Endothelial cell of umbilical vein (primary cell): ENCODE measurements around the gene HOXA4. TPM values are rescaled to one million over a fixed set of nuclear protein-coding genes. Genes with fewer than 3 reads are reported as not detected.
A peak's percentile ranks its signal among the peaks of the same experiment; 100 is the strongest.

Experiments
- BruUV-seq: library from RNA; stranded (reverse); fragments of 400-500 nt; replicated peaks from 2 replicates; lab custom pipeline; 2021; lab: Mats Ljungman, UMichigan
- CTCF ChIA-PET: fragments of 300-600, 350-600 bp; sonication (Branson Sonifier 250); formaldehyde crosslinking; loops from one replicate; lab custom pipeline; 2021; ENCODE audit warnings: antibody characterized with exemption, inconsistent platforms; lab: Charles Lee
- POLR2A ChIA-PET: fragments of 300-600, 350-600 bp; sonication (Branson Sonifier 250); formaldehyde crosslinking; loops from one replicate; lab custom pipeline; 2021; ENCODE audit warnings: antibody characterized with exemption, inconsistent platforms; lab: Charles Lee
- DNase-seq: peaks from one replicate; pipeline ENCODE4 v3.0.0-alpha.2; 2011; ENCODE audit warnings: low read depth, low spot score
- FAIRE-seq: peaks from 2 replicates; lab custom pipeline; 2011; peaks lifted over from hg19 to GRCh38; lab: Jason Lieb, UNC
- H2AFZ ChIP-seq: 2 replicates; pipeline ENCODE4 v1.6.0; 2012; ENCODE audit warnings: low read depth, low read length, control low read depth, inconsistent platforms
- H3K27ac ChIP-seq: 2 replicates; pipeline ENCODE4 v1.5.1; 2011; ENCODE audit warnings: low read depth, mild to moderate bottlenecking, control low read depth, low read length, moderate library complexity; ENCODE audit not compliant: insufficient read depth
- H3K27me3 ChIP-seq, 2 experiments: 2 replicates each; pipeline versions ENCODE4 v1.6.0 to v1.6.1; 2011; ENCODE audit warnings: low read length in 2 of 2, mixed read lengths in 1 of 2; ENCODE audit not compliant: control insufficient read depth in 2 of 2, insufficient read depth in 2 of 2
- H3K36me3 ChIP-seq, 2 experiments: 2 replicates in 1 of 2; 3 replicates in 1 of 2; pipeline ENCODE4 v1.5.1; 2011; ENCODE audit warnings: low read length in 2 of 2, mild to moderate bottlenecking in 1 of 2, moderate library complexity in 1 of 2; ENCODE audit not compliant: control insufficient read depth in 2 of 2, insufficient read depth in 2 of 2; ENCODE audit errors: extremely low read depth in 1 of 2
- H3K4me1 ChIP-seq: 3 replicates; pipeline ENCODE4 v1.5.1; 2011; ENCODE audit warnings: mild to moderate bottlenecking, low read length; ENCODE audit not compliant: control insufficient read depth, insufficient read depth; ENCODE audit errors: extremely low read depth
- H3K4me2 ChIP-seq: 2 replicates; pipeline ENCODE4 v1.6.1; 2011; ENCODE audit warnings: low read length, control low read depth, mixed read lengths; ENCODE audit not compliant: insufficient read depth
- H3K4me3 ChIP-seq, 3 experiments: fragments of 200-600 bp in 1 of 3; sonication (generic), shearing (Covaris generic) in 1 of 3; replicated peaks in 1 of 3; 2 replicates each; pipeline ENCODE4 v1.5.1; 2011 to 2016; ENCODE audit warnings: control low read depth in 3 of 3, low read length in 3 of 3, mild to moderate bottlenecking in 2 of 3, inconsistent platforms in 1 of 3, low read depth in 1 of 3, moderate library complexity in 1 of 3; ENCODE audit not compliant: insufficient read depth in 1 of 3
- H3K79me2 ChIP-seq: 2 replicates; pipeline ENCODE4 v1.6.0; 2012; ENCODE audit warnings: low read length, inconsistent platforms; ENCODE audit not compliant: control insufficient read depth, insufficient read depth
- H3K9ac ChIP-seq: replicated peaks from 2 replicates; pipeline ENCODE3; 2011; ENCODE audit warnings: low read length, control low read depth; ENCODE audit not compliant: insufficient read depth; ENCODE audit errors: extremely low read depth
- H3K9me1 ChIP-seq: replicated peaks from 3 replicates; pipeline ENCODE4 v1.6.0; 2011; ENCODE audit warnings: mild to moderate bottlenecking, low read length; ENCODE audit not compliant: control insufficient read depth, insufficient read depth; ENCODE audit errors: extremely low read depth
- H3K9me3 ChIP-seq: replicated peaks from 2 replicates; pipeline ENCODE4 v1.5.1; 2012; ENCODE audit warnings: low read length, inconsistent platforms; ENCODE audit not compliant: control insufficient read depth, insufficient read depth
- H4K20me1 ChIP-seq: replicated peaks from 2 replicates; pipeline ENCODE3; 2011; ENCODE audit warnings: mild to moderate bottlenecking, low read length; ENCODE audit not compliant: control insufficient read depth, insufficient read depth; ENCODE audit errors: extremely low read depth
- CTCF ChIP-seq, 2 donors: IDR thresholded peaks; 1 replicate in 1 of 2; 2 replicates in 1 of 2; pipeline ENCODE4 v1.5.1; 2011; ENCODE audit warnings: low read length in 2 of 2, mild to moderate bottlenecking in 2 of 2, moderate library complexity in 2 of 2, control low read depth in 1 of 2, inconsistent platforms in 1 of 2, low read depth in 1 of 2; ENCODE audit not compliant: insufficient read depth in 1 of 2; ENCODE audit errors: extremely low read depth in 1 of 2
- EZH2 ChIP-seq: IDR thresholded peaks from 2 replicates; pipeline ENCODE4 v1.6.1; 2012; ENCODE audit warnings: borderline replicate concordance, low read depth, mild to moderate bottlenecking, moderate library complexity, low read length, inconsistent platforms; ENCODE audit not compliant: severe bottlenecking
- FOS ChIP-seq: IDR thresholded peaks from 2 replicates; pipeline ENCODE4 v1.6.1; 2011; ENCODE audit warnings: mild to moderate bottlenecking, low read length, moderate library complexity, borderline replicate concordance; ENCODE audit not compliant: insufficient read depth
- GATA2 ChIP-seq: IDR thresholded peaks from 2 replicates; pipeline ENCODE4 v1.7.0; 2011; ENCODE audit warnings: low read depth, mild to moderate bottlenecking, moderate library complexity, mixed read lengths, low read length; ENCODE audit not compliant: insufficient read length, insufficient read depth
- JUN ChIP-seq: IDR thresholded peaks from 2 replicates; pipeline ENCODE4 v1.6.1; 2011; ENCODE audit warnings: borderline replicate concordance, low read depth; ENCODE audit not compliant: insufficient read length, insufficient read depth
- MAX ChIP-seq: IDR thresholded peaks from 2 replicates; pipeline ENCODE4 v1.6.1; 2011; ENCODE audit not compliant: insufficient read depth, insufficient read length
- MYC ChIP-seq: IDR thresholded peaks from one replicate; pipeline ENCODE4 v1.6.1; 2011; ENCODE audit warnings: mild to moderate bottlenecking, low read depth, low read length
- POLR2A ChIP-seq: IDR thresholded peaks from 2 replicates; pipeline ENCODE4 v1.6.1; 2012; ENCODE audit warnings: low read depth, mild to moderate bottlenecking, control low read depth, low read length
- POLR2AphosphoS5 ChIP-seq: IDR thresholded peaks from 2 replicates; pipeline ENCODE4 v1.6.1; 2012; ENCODE audit warnings: low read depth, mild to moderate bottlenecking, control low read depth, low read length, moderate library complexity; ENCODE audit not compliant: insufficient read depth
- dilution Hi-C: fragments of 300-500 bp; cut with MboI; formaldehyde crosslinking; loops from one replicate; pipeline ENCODE4 v1.15.0; 2019; ENCODE audit warnings: low sequenced_read_pairs; ENCODE audit not compliant: extremely low pct_ligation_motif_present
- intact Hi-C: fragments of 100-400 bp; cut with micrococcal nuclease; formaldehyde crosslinking; loops from one replicate; pipeline ENCODE4 v1.10.0; 2022
- polyA plus RNA-seq, 4 experiments: library from polyadenylated mRNA; depleted of rRNA in 3 of 4; stranded (reverse) in 3 of 4; unstranded in 1 of 4; fragments of >200 nt; gene quantifications; 2 replicates each; pipeline versions ENCODE4 v1.2.1 to v1.2.3, GENCODE V29; 2011 to 2012; ENCODE audit warnings: missing spikeins in 1 of 4
- total RNA-seq: library from RNA; stranded (reverse); gene quantifications from 2 replicates; pipeline ENCODE4 v1.2.3, GENCODE V29; 2021

The HOXA4 gene
- total and polyA plus RNA-seq, 2 donors (not counting 3 experiments of a cell fraction or from before 2014, with no cell fraction given), result 4.9 to 8.1 TPM

- POLR2A ChIA-PET, result interaction anchor here (1.0 kb wide), 1 partner anchor 14 kb away, joined by 4 read pairs; no protein-coding TSS in a partner anchor
- Histone ChIP-seq H4K20me1 (no peaks in the 10 kb centered on the region), H3K4me3 (peak overlapping the region in 2 of 3 experiments; percentile 44 to 63), H2AFZ (peak overlapping the region; percentile 33), H3K4me2 (peak overlapping the region; percentile 74), H3K27me3 (no peaks in the 10 kb centered on the region), H3K9me1 (no peaks in the 10 kb centered on the region), H3K79me2 (peaks cover 78% of the 10 kb centered on the region), H3K27ac (peak overlapping the region; percentile 69), H3K9ac (peak overlapping the region; percentile 78), H3K4me1 (peaks cover 46% of the 10 kb centered on the region), H3K36me3 (peaks cover 3 to 7% of the 10 kb centered on the region in 2 experiments), H3K9me3 (no peaks in the 10 kb centered on the region)
- TF ChIP-seq POLR2A, result no peak
- TF ChIP-seq MAX, result no peak
- CTCF ChIA-PET, result interaction anchor here (1.0 to 4.6 kb wide), 30 partner anchors 8 to 1267 kb away, joined by 3 to 145 read pairs (median 14); partner anchors contain the start of genes HOXA10, HOXA3, HOXA4 and HOXA5
- dilution Hi-C loops, result loop anchor here (10.0 to 25.0 kb wide), 3 partner anchors 305 to 973 kb away; no protein-coding TSS in a partner anchor
- BruUV-seq, result no TSS peak
- intact Hi-C loops, result loop anchor here (2.0 to 5.0 kb wide), 4 partner anchors 743 to 1768 kb away; no protein-coding TSS in a partner anchor
- peak; percentile 61 for FAIRE-seq
- DNase-seq, result no peak
Observed at GRCh38 chr7:27160145-27160545, 29.6 kb upstream of the HOXA4 start.

GRCh38 chr7:27159266-27160144 lies 28.9 kb upstream of the HOXA4 start:
- peaks cover 53% of the 10 kb centered on the region for H3K4me1 ChIP-seq
- peak overlapping the region; percentile 74 for H3K4me2 ChIP-seq
- peak overlapping the region; percentile 78 for H3K9ac ChIP-seq
- H4K20me1 ChIP-seq, result no peaks in the 10 kb centered on the region
- H3K79me2 ChIP-seq, result peaks cover 78% of the 10 kb centered on the region
- intact Hi-C loops, result loop anchor here (1.0 to 5.0 kb wide), 7 partner anchors 8 to 1767 kb away; partner anchors contain the start of genes CBX3 and HNRNPA2B1
- dilution Hi-C loops, result loop anchor here (10.0 to 25.0 kb wide), 3 partner anchors 305 to 972 kb away; no protein-coding TSS in a partner anchor
- ChIA-PET POLR2A (interaction anchor here (0.9 to 1.2 kb wide), 3 partner anchors 9 to 11 kb away, joined by 3 to 4 read pairs (median 3); no protein-coding TSS in a partner anchor), CTCF (interaction anchor here (0.7 to 4.1 kb wide), 19 partner anchors 9 to 1267 kb away, joined by 3 to 48 read pairs (median 4); partner anchors contain the start of genes HOXA5 and HOXA6)
- FAIRE-seq (peak; percentile 59), DNase-seq (peak; percentile 74)
- H3K27me3 ChIP-seq, result no peaks in the 10 kb centered on the region
- TF ChIP-seq POLR2A (no peak), FOS (no peak), MAX (no peak), MYC (no peak), GATA2 (no peak), JUN (no peak), EZH2 (no peak), POLR2AphosphoS5 (no peak), CTCF (IDR thresholded peaks at IDR 0.05; ENCODE audit: extremely low read depth in 1 of 2, insufficient read depth in 1 of 2, low read depth in 1 of 2, low read length in 2 of 2) (no peak)
- peak overlapping the region; percentile 33 for H2AFZ ChIP-seq
- BruUV-seq, result no TSS peak
- H3K4me3 ChIP-seq, result peak overlapping the region in 2 of 3 experiments; percentile 44 to 63
- peaks cover 3 to 7% of the 10 kb centered on the region in 2 experiments for H3K36me3 ChIP-seq
- H3K9me3 ChIP-seq, result no peaks in the 10 kb centered on the region
- H3K9me1 ChIP-seq, result no peaks in the 10 kb centered on the region
- H3K27ac ChIP-seq, result peak overlapping the region; percentile 69
